22Rv1 (cell line): ENCODE measurements around the gene RBM20.

Source experiments
- CTCF ChIP-seq: fragments of 450-650 bp; IDR thresholded peaks from 2 replicates; pipeline ENCODE4 v1.5.1; 2017; ENCODE audit warnings: mild to moderate bottlenecking
- ZFX ChIP-seq: fragments of 450-650 bp; IDR thresholded peaks from 2 replicates; pipeline ENCODE4 v1.6.1; 2017; ENCODE audit warnings: antibody characterized with exemption, borderline replicate concordance

- no peak for TF ChIP-seq CTCF
- no peak for TF ChIP-seq ZFX
These were observed 138.5 kb downstream of the RBM20 start for GRCh38 chr10:110782616-110783015.
